ENCODE results near the gene ANTKMT. TPM values are rescaled to one million over a fixed set of nuclear protein-coding genes. Genes with fewer than 3 reads are reported as not detected.

Gene ANTKMT
- total RNA-seq, 1 donor from 2014 or later: 7.5 TPM

DNA sequence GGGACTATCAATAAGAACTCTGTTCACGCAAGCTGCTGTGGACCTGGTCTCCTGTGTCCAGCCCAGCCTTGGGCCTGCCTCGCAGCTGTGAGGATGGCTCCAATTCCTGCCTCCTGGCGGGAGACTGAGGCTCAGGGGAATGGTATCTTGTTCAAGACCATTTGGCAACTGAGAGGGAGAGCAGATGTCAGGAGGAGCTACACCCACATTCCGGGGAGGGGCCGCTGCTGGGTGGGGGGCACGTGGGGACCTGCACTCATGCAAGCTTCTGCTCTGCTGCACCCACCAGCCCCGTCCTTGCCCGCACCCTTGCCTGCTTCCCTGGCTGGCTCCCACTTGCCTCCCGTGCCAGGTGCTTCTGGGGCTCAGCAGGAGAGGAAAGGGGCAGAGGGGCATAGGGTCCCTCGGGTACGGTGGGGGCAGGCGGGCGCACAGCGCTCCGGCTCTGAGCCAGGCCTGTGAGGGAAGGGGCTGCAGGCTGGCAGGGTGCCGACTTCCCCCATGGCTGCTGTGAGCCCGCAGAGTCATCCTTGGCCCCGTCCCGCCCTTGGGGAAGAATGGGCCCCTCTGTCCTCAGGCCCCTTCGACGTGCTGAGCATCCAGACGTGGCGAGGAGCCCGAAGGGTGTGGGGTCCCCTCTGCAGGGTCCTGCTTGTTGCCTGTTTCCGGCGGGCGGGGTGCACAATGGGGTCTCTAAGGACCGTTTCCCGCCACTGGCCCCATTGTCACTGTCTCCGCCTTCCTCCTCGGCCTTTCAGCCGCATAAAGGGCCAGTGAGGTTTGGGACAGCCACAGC lies 3.3 kb upstream of the ANTKMT start:
- Mint-ChIP-seq H3K4me1 (peaks cover 38% of the 10 kb centered on the region), H3K27ac (no peak overlapping the region), H3K9me3 (no peaks in the 10 kb centered on the region), H3K4me3 (peak overlapping the region; percentile 30), H3K27me3 (ENCODE audit: insufficient read depth, low read depth) (peaks cover 12% of the 10 kb centered on the region), H3K36me3 (peaks cover 2% of the 10 kb centered on the region)
- Histone ChIP-seq H3F3A (ENCODE audit: low read depth) (peaks cover 38% of the 10 kb centered on the region), H3K9me3 (ENCODE audit: low read depth) (no peaks in the 10 kb centered on the region), H2AFZ (replicated peaks) (no peak overlapping the region), H3K79me2 (ENCODE audit: low read depth) (no peaks in the 10 kb centered on the region), H3K4me1 (peaks cover 37% of the 10 kb centered on the region), H4K20me1 (ENCODE audit: low read depth) (peaks cover 57% of the 10 kb centered on the region), H3K9ac (no peak overlapping the region), H3K36me3 (no peaks in the 10 kb centered on the region), H3K27me3 (peaks cover 21% of the 10 kb centered on the region), H3K4me3 (no peak overlapping the region), H3K4me2 (no peak overlapping the region), H3K27ac (no peak overlapping the region)
- peak; percentile 39 for DNase-seq (ENCODE audit: low spot score)
- TF ChIP-seq EZH2phosphoT487 (IDR thresholded peaks at IDR 0.05) (no peak), EZH2 (IDR thresholded peaks at IDR 0.05) (no peak)
- TF ChIP-seq, protein P1, sequence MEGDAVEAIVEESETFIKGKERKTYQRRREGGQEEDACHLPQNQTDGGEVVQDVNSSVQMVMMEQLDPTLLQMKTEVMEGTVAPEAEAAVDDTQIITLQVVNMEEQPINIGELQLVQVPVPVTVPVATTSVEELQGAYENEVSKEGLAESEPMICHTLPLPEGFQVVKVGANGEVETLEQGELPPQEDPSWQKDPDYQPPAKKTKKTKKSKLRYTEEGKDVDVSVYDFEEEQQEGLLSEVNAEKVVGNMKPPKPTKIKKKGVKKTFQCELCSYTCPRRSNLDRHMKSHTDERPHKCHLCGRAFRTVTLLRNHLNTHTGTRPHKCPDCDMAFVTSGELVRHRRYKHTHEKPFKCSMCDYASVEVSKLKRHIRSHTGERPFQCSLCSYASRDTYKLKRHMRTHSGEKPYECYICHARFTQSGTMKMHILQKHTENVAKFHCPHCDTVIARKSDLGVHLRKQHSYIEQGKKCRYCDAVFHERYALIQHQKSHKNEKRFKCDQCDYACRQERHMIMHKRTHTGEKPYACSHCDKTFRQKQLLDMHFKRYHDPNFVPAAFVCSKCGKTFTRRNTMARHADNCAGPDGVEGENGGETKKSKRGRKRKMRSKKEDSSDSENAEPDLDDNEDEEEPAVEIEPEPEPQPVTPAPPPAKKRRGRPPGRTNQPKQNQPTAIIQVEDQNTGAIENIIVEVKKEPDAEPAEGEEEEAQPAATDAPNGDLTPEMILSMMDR (IDR thresholded peaks at IDR 0.05): no peak

GRCh38 chr16:718389-718788 lies 2.6 kb upstream of the ANTKMT start:
- TF ChIP-seq EZH2phosphoT487 (IDR thresholded peaks at IDR 0.05): no peak
- TF ChIP-seq EZH2 (IDR thresholded peaks at IDR 0.05): no peak
- TF ChIP-seq, protein P1 (IDR thresholded peaks at IDR 0.05): no peak
- Histone ChIP-seq H3K4me3 (no peak overlapping the region), H3K79me2 (ENCODE audit: low read depth) (no peaks in the 10 kb centered on the region), H2AFZ (replicated peaks) (no peak overlapping the region), H3K27me3 (peaks cover 13% of the 10 kb centered on the region), H3F3A (ENCODE audit: low read depth) (peaks cover 34% of the 10 kb centered on the region), H3K9ac (no peak overlapping the region), H4K20me1 (ENCODE audit: low read depth) (peaks cover 60% of the 10 kb centered on the region), H3K9me3 (ENCODE audit: low read depth) (no peaks in the 10 kb centered on the region), H3K4me1 (peaks cover 37% of the 10 kb centered on the region), H3K27ac (no peak overlapping the region), H3K36me3 (no peaks in the 10 kb centered on the region), H3K4me2 (no peak overlapping the region)
- peaks cover 2% of the 10 kb centered on the region for H3K36me3 Mint-ChIP-seq
- no peak for DNase-seq (ENCODE audit: low spot score)
- peaks cover 10% of the 10 kb centered on the region for H3K27me3 Mint-ChIP-seq (ENCODE audit: insufficient read depth, low read depth)
- no peak overlapping the region for H3K27ac Mint-ChIP-seq
- H3K4me3 Mint-ChIP-seq: peak overlapping the region; percentile 89
- H3K4me1 Mint-ChIP-seq: peaks cover 35% of the 10 kb centered on the region
- H3K9me3 Mint-ChIP-seq: no peaks in the 10 kb centered on the region

- peaks cover 8% of the 10 kb centered on the region for H3K27me3 ChIP-seq
- H2AFZ ChIP-seq (replicated peaks): no peak overlapping the region
- H3K9ac ChIP-seq: no peak overlapping the region
- H3K9me3 Mint-ChIP-seq: no peaks in the 10 kb centered on the region
- H3K27ac ChIP-seq: no peak overlapping the region
- H3K4me3 ChIP-seq: no peak overlapping the region
- peaks cover 30% of the 10 kb centered on the region for H3F3A ChIP-seq (ENCODE audit: low read depth)
- peak overlapping the region; percentile 57 for H3K27ac Mint-ChIP-seq
- TF ChIP-seq EZH2 (IDR thresholded peaks at IDR 0.05): no peak
- no peaks in the 10 kb centered on the region for H3K79me2 ChIP-seq (ENCODE audit: low read depth)
- peaks cover 60% of the 10 kb centered on the region for H4K20me1 ChIP-seq (ENCODE audit: low read depth)
- no peak overlapping the region for H3K4me2 ChIP-seq
- peaks cover 10% of the 10 kb centered on the region for H3K27me3 Mint-ChIP-seq (ENCODE audit: insufficient read depth, low read depth)
- no peaks in the 10 kb centered on the region for H3K9me3 ChIP-seq (ENCODE audit: low read depth)
- no peak for DNase-seq (ENCODE audit: low spot score)
- peaks cover 2% of the 10 kb centered on the region for H3K36me3 Mint-ChIP-seq
- no peaks in the 10 kb centered on the region for H3K36me3 ChIP-seq
- H3K4me1 ChIP-seq: peaks cover 37% of the 10 kb centered on the region
- H3K4me1 Mint-ChIP-seq: peaks cover 31% of the 10 kb centered on the region
- H3K4me3 Mint-ChIP-seq: peak overlapping the region; percentile 89
Observed at GRCh38 chr16:718922-719321, 2.0 kb upstream of the ANTKMT start.
